HG03442 (cell line): ENCODE measurements around the gene ANKS6.

ENCODE experiments used
- ATAC-seq: cut with Tn5 transposase; IDR thresholded peaks from one replicate; pipeline ENCODE4 v1.9.1; 2021; ENCODE audit warnings: mild to moderate bottlenecking, moderate library complexity; ENCODE audit not compliant: unreplicated experiment

Gene ANKS6

GRCh38 chr9:98742325-98743280, 53.8 kb downstream of the ANKS6 start:
- no peak for ATAC-seq

GRCh38 chr9:98740226-98740881, 56.0 kb downstream of the ANKS6 start:
- no peak for ATAC-seq

GRCh38 chr9:98738741-98739140, 57.6 kb downstream of the ANKS6 start:
- no peak for ATAC-seq

- no peak for ATAC-seq
These were observed 60.1 kb downstream of the ANKS6 start for GRCh38 chr9:98736226-98736625.

- no peak for ATAC-seq
These were observed 63.6 kb downstream of the ANKS6 start for GRCh38 chr9:98732801-98733200.

GRCh38 chr9:98732091-98732490, 64.3 kb downstream of the ANKS6 start:
- no peak for ATAC-seq

- ATAC-seq, result no peak
These were observed 65.5 kb downstream of the ANKS6 start for GRCh38 chr9:98730871-98731270.

- ATAC-seq, result no peak
These were observed 67.9 kb downstream of the ANKS6 start for GRCh38 chr9:98728500-98728899.

GRCh38 chr9:98727428-98727827, 68.9 kb downstream of the ANKS6 start:
- no peak for ATAC-seq

- no peak for ATAC-seq
These were observed 69.6 kb downstream of the ANKS6 start for GRCh38 chr9:98726735-98727134.

- ATAC-seq, result no peak
These were observed 71.4 kb downstream of the ANKS6 start for GRCh38 chr9:98724810-98725530.

GRCh38 chr9:98721643-98722042, 74.7 kb downstream of the ANKS6 start:
- no peak for ATAC-seq

- no peak for ATAC-seq
These were observed 76.0 kb downstream of the ANKS6 start for GRCh38 chr9:98720402-98720801.

- ATAC-seq, result no peak
These were observed 77.3 kb downstream of the ANKS6 start for GRCh38 chr9:98719055-98719454.

- ATAC-seq, result no peak
These were observed 81.5 kb downstream of the ANKS6 start for GRCh38 chr9:98714833-98715232.

- ATAC-seq, result no peak
These were observed 83.4 kb downstream of the ANKS6 start for GRCh38 chr9:98712987-98713386.

GRCh38 chr9:98709968-98710965, 86.1 kb downstream of the ANKS6 start:
- no peak for ATAC-seq

- no peak for ATAC-seq
These were observed 87.1 kb downstream of the ANKS6 start, which contains the start of gene GABBR2 for GRCh38 chr9:98708933-98709911. Gene GABBR2, minus strand, starts transcription at chr9:98708935. Its CDS starts 198 bp downstream, at chr9:98708737.
